HCT116 (cell line): ENCODE measurements around the gene RABGAP1. TPM values are rescaled to one million over a fixed set of nuclear protein-coding genes. Genes with fewer than 3 reads are reported as not detected.

Experiments
- ATAC-seq: fragments of 200-7000 bp; cut with Tn5 transposase; 2 replicates; pipeline ENCODE4 v1.9.1; 2020; ENCODE audit warnings: mild to moderate bottlenecking, moderate library complexity
- BruUV-seq: library from RNA; stranded (reverse); fragments of 400-500 nt; replicated peaks from 2 replicates; lab custom pipeline; 2021; lab: Mats Ljungman, UMichigan
- CTCF ChIA-PET: fragments of 300-600 bp; sonication (Branson Sonifier 250); formaldehyde crosslinking; loops from one replicate; lab custom pipeline; 2021; ENCODE audit warnings: antibody characterized with exemption; lab: Charles Lee
- POLR2A ChIA-PET: fragments of 300-600, 350-600 bp; sonication (Branson Sonifier 250); formaldehyde crosslinking; loops from one replicate; lab custom pipeline; 2021; ENCODE audit warnings: antibody characterized with exemption; lab: Charles Lee
- RAD21 ChIA-PET, 2 experiments: fragments of 300-600 bp; sonication (Branson Sonifier 250); formaldehyde crosslinking; loops; one replicate each; lab custom pipeline; 2023; ENCODE audit warnings: low total read pairs in 2 of 2; ENCODE audit not compliant: uncharacterized antibody in 2 of 2, unreplicated experiment in 2 of 2, low non-redundant PET in 1 of 2; lab: Charles Lee
- DNase-seq: peaks from one replicate; pipeline ENCODE4 v3.0.0-alpha.2; 2010; ENCODE audit warnings: low read depth, low spot score
- H2AFZ ChIP-seq: fragments of 200-600 bp; shearing (Covaris generic), sonication (generic); 2 replicates; pipeline ENCODE4 v1.6.1; 2017; ENCODE audit warnings: low read depth, mixed run types, mixed read lengths, antibody characterized with exemption, low read length; ENCODE audit not compliant: poor library complexity, severe bottlenecking
- H3K27ac ChIP-seq: 2 replicates; pipeline ENCODE4 v1.5.1; 2012; ENCODE audit warnings: low read depth, low read length
- H3K27me3 ChIP-seq: fragments of 200-600 bp; sonication (generic); 2 replicates; pipeline ENCODE4 v1.6.1; 2016; ENCODE audit warnings: mixed run types, low read length, mixed read lengths; ENCODE audit not compliant: insufficient read depth
- H3K36me3 ChIP-seq, 2 experiments: fragments of 200-500 bp in 1 of 2; fragments of 200-600 bp in 1 of 2; sonication (Bioruptor generic) in 1 of 2; sonication (generic) in 1 of 2; 2 replicates each; pipeline versions ENCODE4 v1.5.1 to v1.6.1; 2014 to 2016; ENCODE audit warnings: low read length in 2 of 2, inconsistent platforms in 1 of 2, mixed read lengths in 1 of 2, mixed run types in 1 of 2; ENCODE audit not compliant: insufficient read depth in 2 of 2, control insufficient read depth in 1 of 2
- H3K4me1 ChIP-seq, 2 experiments: fragments of 200-600 bp in 1 of 2; sonication (generic) in 1 of 2; 2 replicates each; pipeline versions ENCODE4 v1.5.1 to v1.6.1; 2012 to 2017; ENCODE audit warnings: low read length in 2 of 2, inconsistent platforms in 1 of 2, mild to moderate bottlenecking in 1 of 2, mixed read lengths in 1 of 2, mixed run types in 1 of 2, moderate library complexity in 1 of 2; ENCODE audit not compliant: insufficient read depth in 2 of 2, control insufficient read depth in 1 of 2
- H3K4me2 ChIP-seq: fragments of 200-600 bp; sonication (generic); 2 replicates; pipeline ENCODE4 v1.6.1; 2017; ENCODE audit warnings: mixed run types, low read length, mixed read lengths
- H3K4me3 ChIP-seq, 2 experiments: fragments of 200-600 bp in 1 of 2; sonication (generic) in 1 of 2; replicated peaks in 1 of 2; 2 replicates each; pipeline ENCODE4 v1.5.1; 2011 to 2016; ENCODE audit warnings: low read length in 2 of 2, control low read depth in 1 of 2, low read depth in 1 of 2, mild to moderate bottlenecking in 1 of 2, mixed read lengths in 1 of 2, mixed run types in 1 of 2
- H3K79me2 ChIP-seq: fragments of 200-600 bp; sonication (generic); 2 replicates; pipeline ENCODE4 v1.6.1; 2017; ENCODE audit warnings: mild to moderate bottlenecking, mixed run types, low read length, moderate library complexity, mixed read lengths; ENCODE audit not compliant: insufficient read depth
- H3K9ac ChIP-seq: fragments of 200-600 bp; sonication (generic); 2 replicates; pipeline ENCODE4 v1.6.1; 2016; ENCODE audit warnings: low read length, mixed read lengths
- H3K9me2 ChIP-seq: fragments of 200-600 bp; sonication (generic), shearing (Covaris generic); 2 replicates; pipeline ENCODE4 v1.6.1; 2017; ENCODE audit warnings: mixed run types, mild to moderate bottlenecking, moderate library complexity; ENCODE audit not compliant: insufficient read depth
- H3K9me3 ChIP-seq, 2 experiments: fragments of 200-500 bp in 1 of 2; fragments of 200-600 bp in 1 of 2; sonication (Bioruptor generic) in 1 of 2; sonication (generic) in 1 of 2; 2 replicates each; pipeline ENCODE4 v1.6.1; 2014 to 2017; ENCODE audit warnings: low read length in 2 of 2, mixed read lengths in 2 of 2, inconsistent platforms in 1 of 2, low read depth in 1 of 2, mild to moderate bottlenecking in 1 of 2, mixed run types in 1 of 2, moderate library complexity in 1 of 2; ENCODE audit not compliant: control insufficient read depth in 1 of 2, insufficient read depth in 1 of 2
- H4K20me1 ChIP-seq: fragments of 200-600 bp; sonication (generic), shearing (Covaris generic); 2 replicates; pipeline ENCODE4 v1.6.1; 2017; ENCODE audit warnings: mixed run types, mild to moderate bottlenecking, moderate library complexity; ENCODE audit not compliant: insufficient read depth
- ATF3 ChIP-seq: IDR thresholded peaks from 2 replicates; pipeline ENCODE4 v1.6.1; 2012
- CEBPB ChIP-seq: IDR thresholded peaks from 2 replicates; pipeline ENCODE4 v1.6.1; 2012; ENCODE audit warnings: low read depth
- CTCF ChIP-seq, 3 experiments: fragments of 200-600 bp in 1 of 3; sonication (generic) in 1 of 3; IDR thresholded peaks in 2 of 3; conservative IDR thresholded peaks in 1 of 3; 2 replicates each; pipeline ENCODE4 v1.5.1; 2012 to 2017; ENCODE audit warnings: low read depth in 2 of 3, low read length in 2 of 3, antibody characterized with exemption in 1 of 3, borderline replicate concordance in 1 of 3, control low read depth in 1 of 3, mild to moderate bottlenecking in 1 of 3, mixed read lengths in 1 of 3, mixed run types in 1 of 3, moderate library complexity in 1 of 3; ENCODE audit not compliant: insufficient read depth in 1 of 3
- ELF1 ChIP-seq: IDR thresholded peaks from 2 replicates; pipeline ENCODE4 v1.6.1; 2012; ENCODE audit warnings: low read depth, borderline replicate concordance
- EZH2 ChIP-seq: fragments of 200-600 bp; sonication (generic); IDR thresholded peaks from 2 replicates; pipeline ENCODE4 v1.6.1; 2017; ENCODE audit warnings: antibody characterized with exemption, mixed run types
- EZH2phosphoT487 ChIP-seq: fragments of 200-600 bp; IDR thresholded peaks from 2 replicates; pipeline ENCODE4 v1.6.1; 2018; ENCODE audit warnings: antibody characterized with exemption, borderline replicate concordance
- FOSL1 ChIP-seq: IDR thresholded peaks from 2 replicates; pipeline ENCODE4 v1.6.1; 2012; ENCODE audit warnings: low read depth
- JUND ChIP-seq: IDR thresholded peaks from 2 replicates; pipeline ENCODE4 v1.6.1; 2012
- MAX ChIP-seq: IDR thresholded peaks from 2 replicates; pipeline ENCODE4 v1.6.1; 2012
- POLR2A ChIP-seq: IDR thresholded peaks from 2 replicates; pipeline ENCODE4 v1.7.0; 2011; ENCODE audit warnings: borderline replicate concordance; ENCODE audit not compliant: insufficient read depth, insufficient read length; ENCODE audit errors: extremely low read depth
- RAD21 ChIP-seq: IDR thresholded peaks from 2 replicates; pipeline ENCODE4 v1.6.1; 2012; ENCODE audit warnings: low read depth, mild to moderate bottlenecking
- SIN3A ChIP-seq: IDR thresholded peaks from 2 replicates; pipeline ENCODE4 v1.6.1; 2012; ENCODE audit warnings: low read depth
- SRF ChIP-seq: IDR thresholded peaks from 2 replicates; pipeline ENCODE4 v1.6.1; 2012; ENCODE audit warnings: low read depth
- TCF7L2 ChIP-seq: IDR thresholded peaks from 2 replicates; pipeline ENCODE4 v1.7.0; 2011; ENCODE audit warnings: borderline replicate concordance, inconsistent platforms; ENCODE audit not compliant: insufficient read depth, insufficient read length; ENCODE audit errors: extremely low read depth
- YY1 ChIP-seq: IDR thresholded peaks from 2 replicates; pipeline ENCODE4 v1.6.1; 2011; ENCODE audit warnings: low read length, low read depth, moderate library complexity, mild to moderate bottlenecking; ENCODE audit not compliant: insufficient replicate concordance; ENCODE audit errors: extremely low read depth
- ZBTB33 ChIP-seq: IDR thresholded peaks from 2 replicates; pipeline ENCODE4 v1.6.1; 2011; ENCODE audit warnings: mild to moderate bottlenecking, low read length, moderate library complexity; ENCODE audit not compliant: insufficient replicate concordance; ENCODE audit errors: extremely low read depth
- ZNF274 ChIP-seq: fragments of 200-500 bp; sonication (Bioruptor generic); IDR thresholded peaks from 2 replicates; pipeline ENCODE4 v1.6.1; 2014; ENCODE audit warnings: mild to moderate bottlenecking, low read depth, low read length, inconsistent platforms
- intact Hi-C: fragments of 100-400 bp; cut with micrococcal nuclease; formaldehyde crosslinking; loops from 2 replicates; pipeline ENCODE4 v1.10.0; 2022
- total RNA-seq: library from RNA; stranded (reverse); gene quantifications from one replicate; pipeline ENCODE4 v1.2.1, GENCODE V29; 2021; ENCODE audit not compliant: unreplicated experiment
- TF ChIP-seq, protein P1 (sequence below): IDR thresholded peaks from 2 replicates; pipeline ENCODE4 v1.6.1; 2012; ENCODE audit warnings: low read depth

RABGAP1 gene
- total RNA-seq, 1 experiment from 2014 or later: 29.7 TPM

GRCh38 chr9:123033352-123033751 lies 92.5 kb downstream of the RABGAP1 start, which contains the start of gene GPR21:
Gene GPR21 (plus strand): TSS chr9:123033667. CDS start chr9:123034567, 900 bp downstream.
- CTCF ChIA-PET: no interaction called here
- TF ChIP-seq FOSL1 (no peak), POLR2A (no peak), YY1 (no peak), EZH2 (no peak), RAD21 (no peak), ZNF274 (no peak), SIN3A (no peak), JUND (no peak), MAX (no peak), ELF1 (no peak), ATF3 (no peak), TCF7L2 (no peak), SRF (no peak), ZBTB33 (no peak), EZH2phosphoT487 (no peak), CTCF (IDR thresholded peaks at IDR 0.05 in 2 of 3, conservative IDR thresholded peaks at IDR 0.05 in 1 of 3; ENCODE audit: borderline replicate concordance in 1 of 3, insufficient read depth in 1 of 3, low read depth in 2 of 3, low read length in 2 of 3) (no peak), CEBPB (no peak)
- TF ChIP-seq, protein P1, sequence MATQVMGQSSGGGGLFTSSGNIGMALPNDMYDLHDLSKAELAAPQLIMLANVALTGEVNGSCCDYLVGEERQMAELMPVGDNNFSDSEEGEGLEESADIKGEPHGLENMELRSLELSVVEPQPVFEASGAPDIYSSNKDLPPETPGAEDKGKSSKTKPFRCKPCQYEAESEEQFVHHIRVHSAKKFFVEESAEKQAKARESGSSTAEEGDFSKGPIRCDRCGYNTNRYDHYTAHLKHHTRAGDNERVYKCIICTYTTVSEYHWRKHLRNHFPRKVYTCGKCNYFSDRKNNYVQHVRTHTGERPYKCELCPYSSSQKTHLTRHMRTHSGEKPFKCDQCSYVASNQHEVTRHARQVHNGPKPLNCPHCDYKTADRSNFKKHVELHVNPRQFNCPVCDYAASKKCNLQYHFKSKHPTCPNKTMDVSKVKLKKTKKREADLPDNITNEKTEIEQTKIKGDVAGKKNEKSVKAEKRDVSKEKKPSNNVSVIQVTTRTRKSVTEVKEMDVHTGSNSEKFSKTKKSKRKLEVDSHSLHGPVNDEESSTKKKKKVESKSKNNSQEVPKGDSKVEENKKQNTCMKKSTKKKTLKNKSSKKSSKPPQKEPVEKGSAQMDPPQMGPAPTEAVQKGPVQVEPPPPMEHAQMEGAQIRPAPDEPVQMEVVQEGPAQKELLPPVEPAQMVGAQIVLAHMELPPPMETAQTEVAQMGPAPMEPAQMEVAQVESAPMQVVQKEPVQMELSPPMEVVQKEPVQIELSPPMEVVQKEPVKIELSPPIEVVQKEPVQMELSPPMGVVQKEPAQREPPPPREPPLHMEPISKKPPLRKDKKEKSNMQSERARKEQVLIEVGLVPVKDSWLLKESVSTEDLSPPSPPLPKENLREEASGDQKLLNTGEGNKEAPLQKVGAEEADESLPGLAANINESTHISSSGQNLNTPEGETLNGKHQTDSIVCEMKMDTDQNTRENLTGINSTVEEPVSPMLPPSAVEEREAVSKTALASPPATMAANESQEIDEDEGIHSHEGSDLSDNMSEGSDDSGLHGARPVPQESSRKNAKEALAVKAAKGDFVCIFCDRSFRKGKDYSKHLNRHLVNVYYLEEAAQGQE: no peak
- no peaks in the 10 kb centered on the region for H3K36me3 ChIP-seq
- H3K4me3 ChIP-seq: no peak within 1 kb of the TSS
- no TSS peak for BruUV-seq
- ATAC-seq (no peak), DNase-seq (no peak)
- H3K4me2 ChIP-seq: no peak within 1 kb of the TSS
- no peak within 1 kb of the TSS for H2AFZ ChIP-seq
- H4K20me1 ChIP-seq: no peaks in the 10 kb centered on the region
- no peak within 1 kb of the TSS for H3K27ac ChIP-seq
- intact Hi-C loops: no loop called here
- no peaks in the 10 kb centered on the region for H3K27me3 ChIP-seq
- no peaks in the 10 kb centered on the region for H3K79me2 ChIP-seq
- RAD21 ChIA-PET: no interaction called here
- H3K9ac ChIP-seq: no peak within 1 kb of the TSS
- POLR2A ChIA-PET: no interaction called here
- no peaks in the 10 kb centered on the region for H3K4me1 ChIP-seq
- no peaks in the 10 kb centered on the region for H3K9me3 ChIP-seq
- H3K9me2 ChIP-seq: no peaks in the 10 kb centered on the region
